Activated T-helper 17 cell treated with anti-CD3 and anti-CD28 coated beads, Interleukin-2, amount 50 U/mL, for 72 hours (primary cell): Measurements from ENCODE around the gene RRBP1. TPM values are rescaled to one million over a fixed set of nuclear protein-coding genes. Genes with fewer than 3 reads are reported as not detected.
A peak's percentile ranks its signal among the peaks of the same experiment; 100 is the strongest.

Source experiments
- ATAC-seq: fragments of 150-1000 bp; cut with Tn5 transposase; replicated peaks from 2 replicates; pipeline ENCODE4 v1.10.0; 2021; ENCODE audit warnings: mild to moderate bottlenecking, moderate library complexity
- H3K27ac Mint-ChIP-seq: one replicate; pipeline ENCODE4 v1.8.0; 2022; ENCODE audit warnings: mixed read lengths
- H3K27me3 Mint-ChIP-seq: one replicate; pipeline ENCODE4 v1.8.0; 2022; ENCODE audit warnings: mixed read lengths
- H3K36me3 Mint-ChIP-seq: one replicate; pipeline ENCODE4 v1.8.0; 2022; ENCODE audit warnings: low read depth, mild to moderate bottlenecking, mixed read lengths
- H3K4me1 Mint-ChIP-seq: one replicate; pipeline ENCODE4 v1.8.0; 2022; ENCODE audit warnings: mixed read lengths
- H3K4me3 Mint-ChIP-seq: one replicate; pipeline ENCODE4 v1.8.0; 2022; ENCODE audit warnings: mild to moderate bottlenecking, mixed read lengths
- H3K9me3 Mint-ChIP-seq: one replicate; pipeline ENCODE4 v1.8.0; 2022; ENCODE audit warnings: mixed read lengths
- total RNA-seq, 2 donors: library from RNA; stranded (reverse); gene quantifications; one replicate each; pipeline ENCODE4 v1.2.3, GENCODE V29; 2022

Gene RRBP1, protein sequence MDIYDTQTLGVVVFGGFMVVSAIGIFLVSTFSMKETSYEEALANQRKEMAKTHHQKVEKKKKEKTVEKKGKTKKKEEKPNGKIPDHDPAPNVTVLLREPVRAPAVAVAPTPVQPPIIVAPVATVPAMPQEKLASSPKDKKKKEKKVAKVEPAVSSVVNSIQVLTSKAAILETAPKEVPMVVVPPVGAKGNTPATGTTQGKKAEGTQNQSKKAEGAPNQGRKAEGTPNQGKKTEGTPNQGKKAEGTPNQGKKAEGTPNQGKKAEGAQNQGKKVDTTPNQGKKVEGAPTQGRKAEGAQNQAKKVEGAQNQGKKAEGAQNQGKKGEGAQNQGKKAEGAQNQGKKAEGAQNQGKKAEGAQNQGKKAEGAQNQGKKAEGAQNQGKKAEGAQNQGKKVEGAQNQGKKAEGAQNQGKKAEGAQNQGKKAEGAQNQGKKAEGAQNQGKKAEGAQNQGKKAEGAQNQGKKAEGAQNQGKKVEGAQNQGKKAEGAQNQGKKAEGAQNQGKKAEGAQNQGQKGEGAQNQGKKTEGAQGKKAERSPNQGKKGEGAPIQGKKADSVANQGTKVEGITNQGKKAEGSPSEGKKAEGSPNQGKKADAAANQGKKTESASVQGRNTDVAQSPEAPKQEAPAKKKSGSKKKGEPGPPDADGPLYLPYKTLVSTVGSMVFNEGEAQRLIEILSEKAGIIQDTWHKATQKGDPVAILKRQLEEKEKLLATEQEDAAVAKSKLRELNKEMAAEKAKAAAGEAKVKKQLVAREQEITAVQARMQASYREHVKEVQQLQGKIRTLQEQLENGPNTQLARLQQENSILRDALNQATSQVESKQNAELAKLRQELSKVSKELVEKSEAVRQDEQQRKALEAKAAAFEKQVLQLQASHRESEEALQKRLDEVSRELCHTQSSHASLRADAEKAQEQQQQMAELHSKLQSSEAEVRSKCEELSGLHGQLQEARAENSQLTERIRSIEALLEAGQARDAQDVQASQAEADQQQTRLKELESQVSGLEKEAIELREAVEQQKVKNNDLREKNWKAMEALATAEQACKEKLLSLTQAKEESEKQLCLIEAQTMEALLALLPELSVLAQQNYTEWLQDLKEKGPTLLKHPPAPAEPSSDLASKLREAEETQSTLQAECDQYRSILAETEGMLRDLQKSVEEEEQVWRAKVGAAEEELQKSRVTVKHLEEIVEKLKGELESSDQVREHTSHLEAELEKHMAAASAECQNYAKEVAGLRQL (N-terminal part only)
- total RNA-seq: 10 to 100 TPM; 21.6 to 32.5 TPM

- peaks cover 24% of the 10 kb centered on the region for H3K27me3 Mint-ChIP-seq
- H3K4me1 Mint-ChIP-seq: peaks cover 12% of the 10 kb centered on the region
- peak within 1 kb of the TSS; percentile 59 for H3K27ac Mint-ChIP-seq
- peak; percentile 95 for ATAC-seq
- H3K9me3 Mint-ChIP-seq: no peaks in the 10 kb centered on the region
- H3K36me3 Mint-ChIP-seq: peaks cover 13% of the 10 kb centered on the region
- H3K4me3 Mint-ChIP-seq: peak within 1 kb of the TSS; percentile 83
Observed at GRCh38 chr20:17682103-17682888, at the start of gene RRBP1. Gene RRBP1, minus strand, starts transcription at chr20:17682242. Its CDS starts 21,735 bp downstream, at chr20:17660507.

GRCh38 chr20:17731233-17731632 lies 49.2 kb upstream of the RRBP1 start:
- no peaks in the 10 kb centered on the region for H3K9me3 Mint-ChIP-seq
- no peaks in the 10 kb centered on the region for H3K36me3 Mint-ChIP-seq
- H3K27ac Mint-ChIP-seq: no peak overlapping the region
- peaks cover 19% of the 10 kb centered on the region for H3K27me3 Mint-ChIP-seq
- no peak overlapping the region for H3K4me3 Mint-ChIP-seq
- ATAC-seq: no peak
- H3K4me1 Mint-ChIP-seq: no peaks in the 10 kb centered on the region

DNA sequence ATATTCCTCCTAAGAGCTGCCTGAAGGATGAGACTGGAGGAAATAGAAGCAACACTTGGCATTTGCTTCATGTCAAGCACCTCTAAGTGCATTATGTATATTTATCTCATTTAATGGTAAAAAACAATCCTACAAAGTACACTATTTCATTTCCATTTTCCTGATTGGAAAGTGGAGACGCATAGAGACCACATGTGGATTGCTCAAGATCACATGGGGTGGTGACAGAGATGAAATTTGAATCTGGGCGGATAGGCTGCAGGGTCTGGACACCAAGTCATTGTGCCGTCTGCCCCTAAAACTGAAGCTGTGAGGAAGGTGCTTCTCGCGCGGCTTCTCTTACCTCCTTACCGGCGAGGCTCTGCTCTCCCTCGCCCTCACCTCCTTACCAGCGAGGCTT lies 48.0 kb upstream of the RRBP1 start:
- Mint-ChIP-seq H3K4me1 (no peaks in the 10 kb centered on the region), H3K4me3 (no peak overlapping the region), H3K36me3 (no peaks in the 10 kb centered on the region), H3K27me3 (peaks cover 19% of the 10 kb centered on the region), H3K9me3 (no peaks in the 10 kb centered on the region), H3K27ac (no peak overlapping the region)
- no peak for ATAC-seq

DNA sequence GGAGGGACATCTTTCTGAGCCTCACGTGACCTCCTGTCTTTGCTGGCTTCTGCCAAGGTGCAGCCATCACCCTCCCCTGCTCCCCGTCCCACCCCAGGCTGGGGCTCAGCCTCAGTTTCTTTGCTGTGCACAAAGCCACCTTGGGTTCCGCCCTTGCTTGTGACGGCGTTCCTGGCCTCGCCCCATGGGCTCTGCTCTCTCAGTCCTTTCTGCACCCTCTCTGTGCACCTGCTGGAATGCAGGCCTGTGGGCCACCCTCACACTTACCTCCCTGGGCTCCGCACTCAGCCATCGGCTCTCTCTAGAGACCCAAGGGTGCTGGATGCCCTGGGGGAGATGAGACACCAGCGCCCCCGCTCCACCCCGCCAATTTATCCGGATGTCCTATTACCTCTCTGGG lies 46.0 kb upstream of the RRBP1 start:
- H3K4me3 Mint-ChIP-seq: no peak overlapping the region

GRCh38 chr20:17727351-17727750 lies 45.3 kb upstream of the RRBP1 start:
- H3K4me3 Mint-ChIP-seq: no peak overlapping the region
- H3K27ac Mint-ChIP-seq: no peak overlapping the region
- H3K4me1 Mint-ChIP-seq: no peaks in the 10 kb centered on the region
- peaks cover 27% of the 10 kb centered on the region for H3K27me3 Mint-ChIP-seq
- ATAC-seq: no peak
- no peaks in the 10 kb centered on the region for H3K36me3 Mint-ChIP-seq
- H3K9me3 Mint-ChIP-seq: no peaks in the 10 kb centered on the region

More for the DNA sequence above, 46.0 kb upstream of the RRBP1 start:
- Mint-ChIP-seq H3K27me3 (peaks cover 22% of the 10 kb centered on the region), H3K36me3 (no peaks in the 10 kb centered on the region), H3K27ac (no peak overlapping the region), H3K4me1 (no peaks in the 10 kb centered on the region), H3K9me3 (no peaks in the 10 kb centered on the region)
- ATAC-seq: no peak

DNA sequence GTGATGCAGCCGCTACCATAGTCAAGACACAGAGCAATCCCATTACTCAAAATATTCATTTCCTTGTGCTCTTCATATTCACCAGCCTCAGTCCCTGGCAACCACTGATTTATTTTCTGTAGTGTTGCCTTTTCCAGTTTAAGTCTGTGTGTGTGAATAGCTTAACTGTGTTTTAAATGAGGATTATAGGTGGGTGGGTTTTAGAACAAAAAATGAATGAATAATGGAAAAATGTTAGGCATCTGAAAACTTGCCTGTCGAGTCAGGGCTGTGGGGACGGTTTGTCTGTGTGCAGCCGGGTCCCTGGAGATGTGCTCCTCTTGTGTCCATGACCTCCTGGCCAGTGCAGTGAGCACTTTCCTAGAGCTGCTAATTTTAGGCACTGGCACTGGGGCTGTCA lies 44.9 kb upstream of the RRBP1 start:
- H3K4me3 Mint-ChIP-seq: no peak overlapping the region
- H3K9me3 Mint-ChIP-seq: no peaks in the 10 kb centered on the region
- no peak overlapping the region for H3K27ac Mint-ChIP-seq
- H3K27me3 Mint-ChIP-seq: peaks cover 27% of the 10 kb centered on the region
- no peaks in the 10 kb centered on the region for H3K36me3 Mint-ChIP-seq
- no peak for ATAC-seq
- no peaks in the 10 kb centered on the region for H3K4me1 Mint-ChIP-seq

GRCh38 chr20:17725094-17725835 lies 43.2 kb upstream of the RRBP1 start:
- ATAC-seq: no peak
- Mint-ChIP-seq H3K4me1 (no peaks in the 10 kb centered on the region), H3K27me3 (peaks cover 27% of the 10 kb centered on the region), H3K27ac (no peak overlapping the region), H3K9me3 (no peaks in the 10 kb centered on the region), H3K36me3 (no peaks in the 10 kb centered on the region), H3K4me3 (no peak overlapping the region)

GRCh38 chr20:17723301-17723691 lies 41.3 kb upstream of the RRBP1 start:
- Mint-ChIP-seq H3K36me3 (no peaks in the 10 kb centered on the region), H3K4me1 (no peaks in the 10 kb centered on the region), H3K4me3 (no peak overlapping the region)

DNA sequence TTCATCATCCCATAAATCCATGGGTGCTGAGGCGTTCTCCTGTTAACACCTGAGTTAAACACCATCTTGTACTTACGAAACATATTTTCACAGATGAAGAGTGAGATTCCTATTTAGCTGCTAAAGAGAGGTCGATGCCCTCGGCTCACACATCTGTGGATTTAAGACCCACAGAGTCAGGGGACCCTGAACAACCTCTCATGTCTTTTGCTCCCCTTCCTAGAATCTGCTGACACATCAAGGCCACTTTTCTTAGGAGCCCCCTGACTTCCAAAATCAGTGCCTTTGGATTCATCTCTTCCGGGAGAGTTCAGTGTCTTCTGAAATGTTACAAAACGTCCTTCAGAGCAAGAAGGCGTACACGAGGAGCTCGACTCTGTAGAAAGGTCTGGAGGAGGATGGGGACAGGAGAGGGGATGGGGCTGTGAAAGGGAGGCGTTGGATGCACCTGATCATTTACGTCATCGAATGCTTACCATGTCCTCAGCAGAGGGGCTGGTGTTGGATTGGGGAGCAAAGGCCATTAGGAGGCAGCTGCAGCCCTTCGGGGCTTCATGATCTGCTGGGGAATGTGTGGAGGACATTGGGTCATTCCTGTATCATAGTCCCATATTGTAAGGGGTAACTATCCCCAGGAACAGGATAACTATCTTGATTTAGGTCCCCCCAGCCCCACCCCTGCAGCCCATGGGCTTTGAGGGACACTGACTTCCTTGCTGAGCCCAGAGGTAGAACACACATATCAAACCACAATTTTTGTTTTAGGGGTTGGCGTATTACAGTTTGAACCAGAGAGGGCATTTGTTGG lies 40.7 kb upstream of the RRBP1 start:
- ATAC-seq: no peak

More at GRCh38 chr20:17723301-17723691, 41.3 kb upstream of the RRBP1 start:
- no peak for ATAC-seq
- Mint-ChIP-seq H3K27ac (no peak overlapping the region), H3K27me3 (peaks cover 17% of the 10 kb centered on the region), H3K9me3 (no peaks in the 10 kb centered on the region)

DNA sequence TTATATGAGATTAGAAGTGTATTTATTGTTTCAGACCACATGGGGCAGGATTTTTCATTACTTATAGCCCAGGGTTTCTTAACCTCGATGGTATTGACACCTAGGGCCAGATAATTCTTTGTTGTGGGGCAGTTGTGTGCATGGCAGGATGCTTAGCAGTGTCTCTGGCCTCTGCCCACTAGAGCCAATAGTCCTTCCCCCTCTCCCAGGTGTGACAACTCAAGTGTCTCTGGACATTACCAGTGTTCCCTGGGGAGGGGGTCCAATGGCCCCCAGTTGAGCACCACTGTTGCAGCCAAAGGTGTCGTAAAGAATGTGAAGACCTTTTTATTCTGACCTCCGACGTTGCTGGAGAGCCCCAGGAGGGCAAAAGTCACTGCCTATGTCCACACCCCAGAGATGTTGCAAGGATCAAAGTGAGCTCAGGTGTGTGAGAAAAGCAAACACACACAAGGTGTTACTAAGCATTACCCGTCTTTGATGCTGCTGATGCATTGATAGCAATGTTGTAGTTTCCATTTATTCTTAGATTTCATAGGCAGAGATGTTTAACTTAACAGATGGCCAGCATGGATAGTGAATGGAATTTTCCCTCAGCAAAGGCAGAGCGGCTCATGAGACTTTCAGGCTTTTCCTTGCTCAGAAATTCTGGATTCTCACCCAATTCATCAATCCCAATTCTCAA lies 39.9 kb upstream of the RRBP1 start:
- H3K4me3 Mint-ChIP-seq: no peak overlapping the region
- H3K9me3 Mint-ChIP-seq: no peaks in the 10 kb centered on the region
- H3K27ac Mint-ChIP-seq: no peak overlapping the region
- H3K4me1 Mint-ChIP-seq: no peaks in the 10 kb centered on the region
- no peak for ATAC-seq
- H3K27me3 Mint-ChIP-seq: peaks cover 13% of the 10 kb centered on the region
- no peaks in the 10 kb centered on the region for H3K36me3 Mint-ChIP-seq

More for the DNA sequence above, 40.7 kb upstream of the RRBP1 start:
- no peaks in the 10 kb centered on the region for H3K36me3 Mint-ChIP-seq
- H3K4me3 Mint-ChIP-seq: no peak overlapping the region
- no peaks in the 10 kb centered on the region for H3K9me3 Mint-ChIP-seq
- peaks cover 13% of the 10 kb centered on the region for H3K27me3 Mint-ChIP-seq
- no peaks in the 10 kb centered on the region for H3K4me1 Mint-ChIP-seq
- no peak overlapping the region for H3K27ac Mint-ChIP-seq

DNA sequence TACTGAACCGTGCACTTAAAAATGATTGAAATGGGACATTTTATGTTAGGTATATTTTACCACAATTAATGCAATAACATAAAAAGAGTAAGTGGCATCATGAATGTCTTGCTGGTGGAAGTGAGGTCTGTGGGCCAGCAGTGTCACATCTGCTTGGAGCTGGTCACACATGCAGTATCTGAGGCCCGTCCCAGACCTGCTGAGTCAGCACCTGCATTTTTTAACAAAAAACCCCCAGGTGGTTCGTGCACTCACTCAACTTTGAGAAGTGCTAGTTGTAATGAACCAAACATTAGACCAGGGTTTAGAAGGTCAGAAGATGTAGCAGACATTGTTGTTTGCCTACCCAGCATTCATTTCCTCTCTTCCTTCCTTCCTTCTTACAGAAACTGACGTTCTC lies 38.7 kb upstream of the RRBP1 start:
- no peaks in the 10 kb centered on the region for H3K9me3 Mint-ChIP-seq
- peaks cover 13% of the 10 kb centered on the region for H3K27me3 Mint-ChIP-seq
- ATAC-seq: no peak
- no peaks in the 10 kb centered on the region for H3K36me3 Mint-ChIP-seq
- H3K4me1 Mint-ChIP-seq: no peaks in the 10 kb centered on the region
- H3K27ac Mint-ChIP-seq: no peak overlapping the region
- H3K4me3 Mint-ChIP-seq: no peak overlapping the region

- Mint-ChIP-seq H3K4me1 (no peaks in the 10 kb centered on the region), H3K9me3 (no peaks in the 10 kb centered on the region), H3K27ac (no peak overlapping the region), H3K36me3 (no peaks in the 10 kb centered on the region), H3K4me3 (no peak overlapping the region), H3K27me3 (peaks cover 4% of the 10 kb centered on the region)
- no peak for ATAC-seq
Observed at GRCh38 chr20:17716331-17716730, 34.3 kb upstream of the RRBP1 start.
